ENCODE measurements around the gene AKAP8L. TPM values are rescaled to one million over a fixed set of nuclear protein-coding genes. Genes with fewer than 3 reads are reported as not detected.
A peak's percentile ranks its signal among the peaks of the same experiment; 100 is the strongest.

AKAP8L gene
- total and polyA plus RNA-seq, 4 donors = 50.2 to 151 (median 118) TPM

DNA sequence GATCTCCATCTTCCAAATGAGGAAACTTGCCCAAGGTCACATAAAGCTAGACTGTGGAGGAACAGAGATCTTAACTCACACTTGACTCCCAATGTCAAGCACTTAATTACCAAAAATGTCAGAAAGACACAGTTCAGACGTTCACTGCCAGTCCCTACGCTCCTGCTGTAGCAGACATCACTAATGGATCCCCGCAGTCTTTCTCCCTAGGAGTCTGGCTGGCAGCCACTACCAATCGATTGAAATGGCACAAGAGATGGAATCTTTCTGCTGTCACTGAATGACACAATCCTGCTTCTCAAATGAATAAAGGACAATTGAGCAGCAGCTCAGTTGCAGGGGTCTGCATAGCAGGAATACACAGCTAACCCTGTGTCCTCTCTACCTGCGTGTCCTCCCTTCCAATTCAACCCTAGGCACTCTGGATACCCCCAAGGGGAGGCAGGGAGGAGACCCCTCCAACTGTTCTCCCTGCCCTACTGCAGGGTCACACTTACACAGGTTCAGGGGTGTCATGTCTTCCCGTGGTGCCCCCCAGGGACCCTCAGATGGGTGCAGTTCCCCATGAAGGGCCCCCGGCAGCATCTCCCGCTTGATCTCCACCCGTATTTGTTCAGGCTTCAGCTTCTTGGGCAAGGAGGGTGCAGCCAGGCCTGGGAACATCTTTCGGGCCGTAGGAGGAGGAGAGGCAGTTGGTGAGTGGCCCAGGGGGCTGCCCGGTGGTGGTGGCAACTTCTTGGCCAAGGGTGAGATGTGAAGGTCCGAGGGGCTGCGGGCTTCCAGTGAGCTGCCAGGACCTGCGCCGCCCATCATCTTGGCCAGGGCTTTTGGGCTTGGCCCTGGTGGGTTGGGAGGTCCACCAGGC, 7.9 kb upstream of the AKAP8L start:
- Histone ChIP-seq H3K4me1 (ENCODE audit: control insufficient read depth, insufficient read depth, low read length) (peaks cover 35% of the 10 kb centered on the region), H3K27me3 (ENCODE audit: control insufficient read depth, insufficient read depth, low read length) (no peaks in the 10 kb centered on the region), H3K27ac (ENCODE audit: low read depth, low read length) (no peak overlapping the region), H3K9me3 (ENCODE audit: control insufficient read depth, insufficient read depth, low read length) (no peaks in the 10 kb centered on the region), H3K36me3 (ENCODE audit: control insufficient read depth, insufficient read depth, low read length) (peaks cover 93% of the 10 kb centered on the region), H3K4me3 (ENCODE audit: low read depth, low read length) (no peak overlapping the region)
- WGBS (ENCODE audit: insufficient coverage) = 87% methylated on average over 16 of the region's 16 CpGs
- no peak for DNase-seq (ENCODE audit: low read depth in 4 of 6, low spot score in 6 of 6)

- WGBS (ENCODE audit: insufficient coverage) = 97% methylated on average over 24 of the region's 36 CpGs
- no peak for DNase-seq (ENCODE audit: low read depth in 4 of 6, low spot score in 6 of 6)
- Histone ChIP-seq H3K27ac (ENCODE audit: low read depth, low read length) (no peak overlapping the region), H3K4me3 (ENCODE audit: low read depth, low read length) (no peak overlapping the region), H3K27me3 (ENCODE audit: control insufficient read depth, insufficient read depth, low read length) (no peaks in the 10 kb centered on the region), H3K36me3 (ENCODE audit: control insufficient read depth, insufficient read depth, low read length) (peaks cover 91% of the 10 kb centered on the region), H3K4me1 (ENCODE audit: control insufficient read depth, insufficient read depth, low read length) (peaks cover 34% of the 10 kb centered on the region), H3K9me3 (ENCODE audit: control insufficient read depth, insufficient read depth, low read length) (no peaks in the 10 kb centered on the region)
Observed at GRCh38 chr19:15425321-15425950, 6.6 kb upstream of the AKAP8L start.

DNA sequence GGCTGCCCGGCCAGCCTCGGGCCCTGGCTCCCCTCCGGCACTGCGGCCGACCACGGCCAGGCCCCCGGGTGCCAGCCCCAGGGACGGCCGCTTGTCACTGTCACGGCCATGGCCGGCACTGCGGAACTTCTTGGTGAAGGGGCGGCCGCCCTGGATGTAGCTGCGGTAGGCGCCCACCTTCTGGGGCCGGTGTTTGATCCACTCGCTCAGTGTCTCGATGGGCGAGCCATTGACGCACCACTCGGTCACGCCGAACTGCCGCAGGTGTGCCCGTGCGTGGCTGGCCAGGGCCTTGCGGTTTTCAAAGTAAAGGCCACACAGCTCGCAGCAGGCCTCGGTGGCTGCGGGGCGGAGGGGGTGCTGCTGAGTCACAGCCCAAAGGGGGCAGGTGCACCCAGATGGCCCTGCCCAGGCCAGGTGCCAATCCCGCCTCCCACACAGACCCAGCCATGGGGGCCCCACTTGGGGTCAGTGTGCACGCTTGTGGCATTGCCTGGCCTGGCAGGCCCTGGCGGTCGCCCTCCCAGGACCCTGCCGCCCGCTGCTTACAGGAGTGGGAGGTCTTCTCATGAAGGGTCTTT, 6.0 kb upstream of the AKAP8L start:
- Histone ChIP-seq H3K27me3 (ENCODE audit: control insufficient read depth, insufficient read depth, low read length) (no peaks in the 10 kb centered on the region), H3K4me3 (ENCODE audit: low read depth, low read length) (no peak overlapping the region), H3K27ac (ENCODE audit: low read depth, low read length) (no peak overlapping the region), H3K9me3 (ENCODE audit: control insufficient read depth, insufficient read depth, low read length) (no peaks in the 10 kb centered on the region), H3K4me1 (ENCODE audit: control insufficient read depth, insufficient read depth, low read length) (peaks cover 27% of the 10 kb centered on the region), H3K36me3 (ENCODE audit: control insufficient read depth, insufficient read depth, low read length) (peaks cover 88% of the 10 kb centered on the region)
- 99% methylated on average over 37 of the region's 38 CpGs for whole genome bisulfite sequencing (ENCODE audit: insufficient coverage)
- no peak for DNase-seq (ENCODE audit: low read depth in 4 of 6, low spot score in 6 of 6)

DNA sequence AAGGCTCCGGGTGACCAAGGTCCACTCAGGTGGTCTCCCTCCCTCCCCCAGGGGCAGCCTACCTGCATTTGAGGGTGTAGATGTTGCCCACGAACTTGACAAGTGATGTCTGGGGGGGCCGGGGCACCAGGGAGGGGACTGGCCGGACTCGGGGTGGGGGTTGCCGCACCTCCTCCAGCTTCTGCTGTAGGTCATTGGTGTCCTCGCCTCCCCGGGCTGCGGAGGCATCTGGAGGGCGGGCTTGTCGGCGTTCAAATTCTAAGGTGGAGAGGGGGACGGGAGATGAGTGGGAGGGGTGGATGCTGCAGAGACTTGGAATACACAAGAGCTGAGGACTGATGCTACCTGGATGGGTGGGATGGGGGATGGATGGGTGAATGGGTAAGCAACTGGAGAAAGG, 5.3 kb upstream of the AKAP8L start:
- DNase-seq (ENCODE audit: low read depth in 4 of 6, low spot score in 6 of 6) = no peak
- H3K4me1 ChIP-seq (ENCODE audit: control insufficient read depth, insufficient read depth, low read length) = peaks cover 31% of the 10 kb centered on the region
- H3K36me3 ChIP-seq (ENCODE audit: control insufficient read depth, insufficient read depth, low read length) = peaks cover 81% of the 10 kb centered on the region
- H3K27me3 ChIP-seq (ENCODE audit: control insufficient read depth, insufficient read depth, low read length) = no peaks in the 10 kb centered on the region
- no peaks in the 10 kb centered on the region for H3K9me3 ChIP-seq (ENCODE audit: control insufficient read depth, insufficient read depth, low read length)
- H3K4me3 ChIP-seq (ENCODE audit: low read depth, low read length) = no peak overlapping the region
- 97% methylated on average over 12 of the region's 13 CpGs for WGBS (ENCODE audit: insufficient coverage)
- no peak overlapping the region for H3K27ac ChIP-seq (ENCODE audit: low read depth, low read length)

- Histone ChIP-seq H3K36me3 (ENCODE audit: control insufficient read depth, insufficient read depth, low read length) (peaks cover 71% of the 10 kb centered on the region), H3K4me3 (ENCODE audit: low read depth, low read length) (no peak overlapping the region), H3K9me3 (ENCODE audit: control insufficient read depth, insufficient read depth, low read length) (no peaks in the 10 kb centered on the region), H3K27ac (ENCODE audit: low read depth, low read length) (no peak overlapping the region), H3K27me3 (ENCODE audit: control insufficient read depth, insufficient read depth, low read length) (no peaks in the 10 kb centered on the region), H3K4me1 (ENCODE audit: control insufficient read depth, insufficient read depth, low read length) (peaks cover 31% of the 10 kb centered on the region)
- 100% methylated on average over 5 of the region's 6 CpGs for WGBS (ENCODE audit: insufficient coverage)
- DNase-seq (ENCODE audit: low read depth in 4 of 6, low spot score in 6 of 6) = no peak
Observed at GRCh38 chr19:15423130-15423529, 4.3 kb upstream of the AKAP8L start.

DNA sequence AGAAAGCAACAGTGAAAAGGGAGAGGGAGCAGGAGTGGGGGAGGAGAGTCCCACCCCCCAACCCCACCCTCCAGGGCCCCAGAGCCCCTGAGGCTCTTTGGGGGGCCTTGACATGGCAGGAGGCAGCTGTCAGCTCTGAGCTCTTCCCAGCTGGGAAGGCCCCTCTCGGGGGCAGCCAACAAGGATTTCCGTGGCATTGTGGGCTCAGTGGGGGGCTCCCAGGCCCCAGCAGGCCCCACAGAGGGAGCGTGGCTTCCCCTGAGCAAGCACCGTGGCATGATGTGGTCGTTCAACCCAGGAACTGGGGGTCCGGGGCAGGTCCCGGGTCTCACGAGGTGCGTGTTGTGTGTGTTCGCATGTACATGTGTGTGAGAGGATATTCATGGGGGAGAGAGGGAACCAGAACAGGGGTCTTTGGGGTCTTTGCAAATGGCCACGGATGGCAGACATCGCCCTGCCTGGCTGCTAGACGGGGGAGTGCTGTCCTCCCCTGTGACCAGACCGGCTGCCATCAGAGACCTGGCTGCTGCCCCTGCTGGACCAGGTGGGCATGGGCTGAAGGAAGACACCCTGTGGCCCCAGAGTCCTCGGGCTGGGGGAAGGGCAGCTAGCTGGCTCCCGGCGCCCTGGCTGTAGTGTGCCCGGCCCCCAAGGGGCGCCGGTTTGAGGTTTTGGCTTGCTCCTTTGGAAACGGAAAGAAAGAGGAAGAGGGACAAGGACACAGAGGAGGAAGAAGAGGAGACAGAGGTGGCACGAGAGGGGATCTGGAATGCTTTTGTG, 3.7 kb upstream of the AKAP8L start:
- H3K4me3 ChIP-seq (ENCODE audit: low read depth, low read length) = no peak overlapping the region
- no peaks in the 10 kb centered on the region for H3K9me3 ChIP-seq (ENCODE audit: control insufficient read depth, insufficient read depth, low read length)
- H3K36me3 ChIP-seq (ENCODE audit: control insufficient read depth, insufficient read depth, low read length) = peaks cover 65% of the 10 kb centered on the region
- 81% methylated on average over 22 of the region's 22 CpGs for WGBS (ENCODE audit: insufficient coverage)
- H3K27ac ChIP-seq (ENCODE audit: low read depth, low read length) = no peak overlapping the region
- DNase-seq (ENCODE audit: low read depth in 4 of 6, low spot score in 6 of 6) = no peak
- H3K27me3 ChIP-seq (ENCODE audit: control insufficient read depth, insufficient read depth, low read length) = no peaks in the 10 kb centered on the region
- H3K4me1 ChIP-seq (ENCODE audit: control insufficient read depth, insufficient read depth, low read length) = peaks cover 35% of the 10 kb centered on the region

- DNase-seq (ENCODE audit: low read depth in 4 of 6, low spot score in 6 of 6) = peak in 5 of 6 donors; percentile 38 to 93 (median 61)
- H3K36me3 ChIP-seq (ENCODE audit: control insufficient read depth, insufficient read depth, low read length) = peaks cover 58% of the 10 kb centered on the region
- no peaks in the 10 kb centered on the region for H3K27me3 ChIP-seq (ENCODE audit: control insufficient read depth, insufficient read depth, low read length)
- no peak overlapping the region for H3K27ac ChIP-seq (ENCODE audit: low read depth, low read length)
- H3K9me3 ChIP-seq (ENCODE audit: control insufficient read depth, insufficient read depth, low read length) = no peaks in the 10 kb centered on the region
- H3K4me3 ChIP-seq (ENCODE audit: low read depth, low read length) = no peak overlapping the region
- WGBS (ENCODE audit: insufficient coverage) = 40% methylated on average over 11 of the region's 15 CpGs
- peaks cover 39% of the 10 kb centered on the region for H3K4me1 ChIP-seq (ENCODE audit: control insufficient read depth, insufficient read depth, low read length)
Observed at GRCh38 chr19:15421721-15422260, 3.0 kb upstream of the AKAP8L start.

- H3K4me3 ChIP-seq (ENCODE audit: low read depth, low read length) = no peak overlapping the region
- DNase-seq (ENCODE audit: low read depth in 4 of 6, low spot score in 6 of 6) = no peak
- peaks cover 41% of the 10 kb centered on the region for H3K4me1 ChIP-seq (ENCODE audit: control insufficient read depth, insufficient read depth, low read length)
- no peaks in the 10 kb centered on the region for H3K9me3 ChIP-seq (ENCODE audit: control insufficient read depth, insufficient read depth, low read length)
- WGBS (ENCODE audit: insufficient coverage) = 41% methylated on average over 4 of the region's 12 CpGs
- H3K27ac ChIP-seq (ENCODE audit: low read depth, low read length) = no peak overlapping the region
- peaks cover 52% of the 10 kb centered on the region for H3K36me3 ChIP-seq (ENCODE audit: control insufficient read depth, insufficient read depth, low read length)
- no peaks in the 10 kb centered on the region for H3K27me3 ChIP-seq (ENCODE audit: control insufficient read depth, insufficient read depth, low read length)
Observed at GRCh38 chr19:15421136-15421695, 2.4 kb upstream of the AKAP8L start.

All from spinal cord (tissue), 10 donors.